ENCODE measurements around the gene KCNE2. TPM values are rescaled to one million over a fixed set of nuclear protein-coding genes. Genes with fewer than 3 reads are reported as not detected.
A peak's percentile ranks its signal among the peaks of the same experiment; 100 is the strongest.
"Not testable (repeated sequence)": the region's sequence is repeated elsewhere in the genome, so short reads cannot be mapped to it uniquely, and the experiment has no call there.

KCNE2 gene
- total RNA-seq, 1 experiment from 2014 or later = not detected

DNA sequence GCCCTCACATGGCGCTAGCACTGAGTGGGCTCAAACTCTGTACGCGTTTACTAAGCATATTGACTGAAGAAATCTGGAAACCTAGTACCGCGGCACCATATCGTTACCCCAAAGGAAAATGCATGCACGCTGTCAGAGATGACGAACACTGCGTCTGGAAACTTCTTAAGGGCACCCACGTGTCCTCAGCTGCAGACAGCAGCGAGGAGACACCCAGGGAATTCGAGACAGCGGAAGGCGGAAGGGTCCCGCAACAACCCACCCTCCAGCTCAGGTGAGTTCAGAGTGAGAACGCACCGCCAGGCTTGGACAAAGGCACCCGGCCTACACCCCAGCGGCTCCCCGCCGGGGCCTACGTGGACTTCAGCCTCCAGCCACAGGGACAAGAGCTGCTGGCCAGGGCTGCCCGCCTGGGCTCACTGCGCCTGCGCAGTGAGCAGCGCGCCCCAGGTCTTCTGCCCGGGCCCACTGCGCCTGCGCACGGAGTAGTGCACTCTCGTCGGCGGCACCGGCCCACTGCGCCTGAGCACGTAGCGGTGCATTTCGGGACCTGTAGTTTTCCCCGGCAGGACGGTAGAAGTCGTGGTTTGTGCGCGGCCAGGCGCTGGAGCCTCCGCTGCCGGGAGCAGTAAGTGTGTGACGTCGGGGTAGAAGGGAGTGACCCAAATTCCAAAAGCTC lies 11.3 kb downstream of the KCNE2 start, which contains the start of gene SMIM11:
TSS of gene SMIM11 (plus strand) at position 568 of the 679 bp plus-strand sequence. CDS start 3,998 bp downstream, outside the sequence.
- H2AFZ ChIP-seq (ENCODE audit: low read depth, low read length, poor library complexity, severe bottlenecking); H3K4me3 ChIP-seq (replicated peaks in 1 of 2; ENCODE audit: low read depth in 1 of 2, low read length in 2 of 2); intact Hi-C loops (cut with micrococcal nuclease); H3K4me1 ChIP-seq (ENCODE audit: control insufficient read depth in 1 of 2, insufficient read depth in 2 of 2, low read length in 2 of 2); H3K27me3 ChIP-seq (ENCODE audit: insufficient read depth, low read length); H3K79me2 ChIP-seq (ENCODE audit: insufficient read depth, low read length); CTCF ChIA-PET; DNase-seq (ENCODE audit: low read depth, low spot score); H3K27ac ChIP-seq (ENCODE audit: low read depth, low read length); H3K9me3 ChIP-seq (ENCODE audit: control insufficient read depth in 1 of 2, insufficient read depth in 1 of 2, low read depth in 1 of 2, low read length in 2 of 2); H3K9me2 ChIP-seq (ENCODE audit: insufficient read depth); H3K9ac ChIP-seq (ENCODE audit: low read length); POLR2A ChIA-PET; H4K20me1 ChIP-seq (ENCODE audit: insufficient read depth); H3K4me2 ChIP-seq (ENCODE audit: low read length); RAD21 ChIA-PET (ENCODE audit: low non-redundant PET in 1 of 2, low total read pairs in 2 of 2, uncharacterized antibody in 2 of 2, unreplicated experiment in 2 of 2); H3K36me3 ChIP-seq (ENCODE audit: control insufficient read depth in 1 of 2, insufficient read depth in 2 of 2, low read length in 2 of 2): not testable (repeated sequence)
- ATAC-seq = peak; percentile 99
- TSS peak; percentile 88 for BruUV-seq (replicated peaks)

DNA sequence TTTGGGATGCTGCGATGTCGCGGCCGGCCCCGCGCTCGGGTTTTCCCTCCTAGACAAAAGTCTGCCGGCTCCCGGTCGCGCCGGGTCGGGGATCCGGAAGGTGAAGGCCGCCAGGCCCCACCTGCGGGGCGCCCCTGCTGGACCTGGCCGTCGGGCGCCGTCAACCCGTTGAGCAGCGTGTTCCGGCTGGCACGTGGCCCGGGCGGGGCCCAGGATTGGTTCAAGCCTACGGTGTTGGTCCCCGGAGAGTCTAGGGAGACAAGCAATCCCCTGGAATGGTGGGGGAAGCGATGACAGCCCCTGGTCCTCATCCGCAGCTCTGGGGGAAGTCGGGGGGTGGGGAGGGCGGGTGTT lies 11.8 kb downstream of the KCNE2 start:
- RAD21 ChIA-PET (ENCODE audit: low non-redundant PET in 1 of 2, low total read pairs in 2 of 2, uncharacterized antibody in 2 of 2, unreplicated experiment in 2 of 2); H3K27me3 ChIP-seq (ENCODE audit: insufficient read depth, low read length); H2AFZ ChIP-seq (ENCODE audit: low read depth, low read length, poor library complexity, severe bottlenecking); H3K27ac ChIP-seq (ENCODE audit: low read depth, low read length); H3K9me2 ChIP-seq (ENCODE audit: insufficient read depth); H3K4me3 ChIP-seq (replicated peaks in 1 of 2; ENCODE audit: low read depth in 1 of 2, low read length in 2 of 2); H3K4me2 ChIP-seq (ENCODE audit: low read length); H3K9me3 ChIP-seq (ENCODE audit: control insufficient read depth in 1 of 2, insufficient read depth in 1 of 2, low read depth in 1 of 2, low read length in 2 of 2); DNase-seq (ENCODE audit: low read depth, low spot score); H3K9ac ChIP-seq (ENCODE audit: low read length); H3K36me3 ChIP-seq (ENCODE audit: control insufficient read depth in 1 of 2, insufficient read depth in 2 of 2, low read length in 2 of 2); POLR2A ChIA-PET; CTCF ChIA-PET; H3K79me2 ChIP-seq (ENCODE audit: insufficient read depth, low read length); H3K4me1 ChIP-seq (ENCODE audit: control insufficient read depth in 1 of 2, insufficient read depth in 2 of 2, low read length in 2 of 2); intact Hi-C loops (cut with micrococcal nuclease); H4K20me1 ChIP-seq (ENCODE audit: insufficient read depth): not testable (repeated sequence)
- TSS peak; percentile 80 for BruUV-seq (replicated peaks)
- ATAC-seq = peak; percentile 87

DNA sequence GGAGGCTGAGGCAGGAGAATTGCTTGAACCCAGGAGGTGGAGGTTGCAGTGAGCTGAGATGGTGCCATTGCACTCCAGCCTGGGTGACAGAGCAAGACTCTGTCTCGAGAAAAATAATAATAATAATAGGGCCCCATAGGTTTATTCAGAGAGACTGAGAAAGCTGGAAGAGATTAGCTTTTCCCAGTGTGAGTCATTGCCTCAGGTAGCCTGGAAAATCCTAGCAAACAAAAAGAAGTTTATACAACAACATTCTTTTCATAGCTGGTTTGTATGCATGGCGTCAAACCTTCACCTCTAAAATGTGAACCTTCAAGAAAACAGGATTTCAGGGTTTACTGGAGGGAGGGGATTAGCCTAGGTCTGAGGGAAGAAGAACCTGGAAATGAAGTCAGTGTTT lies 19.3 kb downstream of the KCNE2 start:
- H3K9ac ChIP-seq (ENCODE audit: low read length); ATAC-seq; H3K36me3 ChIP-seq (ENCODE audit: control insufficient read depth in 1 of 2, insufficient read depth in 2 of 2, low read length in 2 of 2); H3K27ac ChIP-seq (ENCODE audit: low read depth, low read length); H3K4me1 ChIP-seq (ENCODE audit: control insufficient read depth in 1 of 2, insufficient read depth in 2 of 2, low read length in 2 of 2); H3K9me3 ChIP-seq (ENCODE audit: control insufficient read depth in 1 of 2, insufficient read depth in 1 of 2, low read depth in 1 of 2, low read length in 2 of 2); H3K27me3 ChIP-seq (ENCODE audit: insufficient read depth, low read length); BruUV-seq (replicated peaks); H3K9me2 ChIP-seq (ENCODE audit: insufficient read depth); POLR2A ChIA-PET; DNase-seq (ENCODE audit: low read depth, low spot score); H3K79me2 ChIP-seq (ENCODE audit: insufficient read depth, low read length); intact Hi-C loops (cut with micrococcal nuclease); H3K4me2 ChIP-seq (ENCODE audit: low read length); H4K20me1 ChIP-seq (ENCODE audit: insufficient read depth); H2AFZ ChIP-seq (ENCODE audit: low read depth, low read length, poor library complexity, severe bottlenecking); RAD21 ChIA-PET (ENCODE audit: low non-redundant PET in 1 of 2, low total read pairs in 2 of 2, uncharacterized antibody in 2 of 2, unreplicated experiment in 2 of 2); H3K4me3 ChIP-seq (replicated peaks in 1 of 2; ENCODE audit: low read depth in 1 of 2, low read length in 2 of 2); CTCF ChIA-PET: not testable (repeated sequence)

DNA sequence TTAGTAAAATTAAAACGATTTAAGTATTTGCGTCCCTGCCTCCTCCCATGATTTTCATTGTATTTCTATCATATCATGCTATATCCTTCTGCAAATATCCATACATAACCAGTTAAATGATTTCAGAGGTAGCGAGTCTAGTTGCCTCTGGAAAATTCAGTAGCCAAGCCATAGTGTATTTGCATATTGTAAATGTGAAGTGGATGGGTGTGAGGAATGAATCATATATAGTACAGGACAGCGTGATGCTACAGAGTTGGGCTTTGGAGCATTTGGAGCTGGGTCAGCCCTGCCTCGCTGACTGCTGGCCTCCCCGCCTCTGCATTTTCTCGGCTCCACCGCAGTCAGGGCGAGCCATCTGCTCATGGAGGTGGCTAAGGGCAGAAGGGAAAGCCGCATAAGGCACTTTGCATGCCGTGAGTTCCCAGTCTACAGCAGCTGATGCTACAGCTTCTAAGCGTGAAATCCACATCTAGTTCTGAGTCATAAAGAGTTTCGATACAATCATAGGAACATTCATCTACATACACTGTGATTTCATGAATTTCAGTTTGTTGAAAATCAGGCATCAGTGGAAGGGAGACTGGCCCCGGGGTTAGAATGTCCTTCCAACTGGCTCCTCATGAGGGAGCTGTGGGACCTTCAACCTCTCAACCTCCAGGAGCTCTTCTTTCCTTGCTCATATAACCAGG lies 20.1 kb downstream of the KCNE2 start:
- H3K27me3 ChIP-seq (ENCODE audit: insufficient read depth, low read length); CTCF ChIA-PET; H3K9ac ChIP-seq (ENCODE audit: low read length); H3K79me2 ChIP-seq (ENCODE audit: insufficient read depth, low read length); H2AFZ ChIP-seq (ENCODE audit: low read depth, low read length, poor library complexity, severe bottlenecking); ATAC-seq; H3K4me1 ChIP-seq (ENCODE audit: control insufficient read depth in 1 of 2, insufficient read depth in 2 of 2, low read length in 2 of 2); BruUV-seq (replicated peaks); POLR2A ChIA-PET; H3K9me3 ChIP-seq (ENCODE audit: control insufficient read depth in 1 of 2, insufficient read depth in 1 of 2, low read depth in 1 of 2, low read length in 2 of 2); H3K9me2 ChIP-seq (ENCODE audit: insufficient read depth); intact Hi-C loops (cut with micrococcal nuclease); H3K4me3 ChIP-seq (replicated peaks in 1 of 2; ENCODE audit: low read depth in 1 of 2, low read length in 2 of 2); RAD21 ChIA-PET (ENCODE audit: low non-redundant PET in 1 of 2, low total read pairs in 2 of 2, uncharacterized antibody in 2 of 2, unreplicated experiment in 2 of 2); DNase-seq (ENCODE audit: low read depth, low spot score); H3K36me3 ChIP-seq (ENCODE audit: control insufficient read depth in 1 of 2, insufficient read depth in 2 of 2, low read length in 2 of 2); H4K20me1 ChIP-seq (ENCODE audit: insufficient read depth); H3K27ac ChIP-seq (ENCODE audit: low read depth, low read length); H3K4me2 ChIP-seq (ENCODE audit: low read length): not testable (repeated sequence)
